ENCODE results near the gene EEF1AKMT3. TPM values are rescaled to one million over a fixed set of nuclear protein-coding genes. Genes with fewer than 3 reads are reported as not detected.

Gene EEF1AKMT3
- total and polyA plus RNA-seq, 2 experiments from 2014 or later = 1.3 to 5.3 TPM

- H3K9me2 ChIP-seq (ENCODE audit: insufficient read depth) = no peaks in the 10 kb centered on the region
- H3K27ac ChIP-seq (ENCODE audit: low read depth) = no peak overlapping the region
- no peaks in the 10 kb centered on the region for H3F3A ChIP-seq (replicated peaks; ENCODE audit: low read depth)
- Mint-ChIP-seq H3K27me3 (ENCODE audit: insufficient read depth, low read depth, poor library complexity) (peaks cover 97% of the 10 kb centered on the region), H3K9me3 (no peaks in the 10 kb centered on the region; the same call in 2 of the 3 replicates), H3K36me3 (ENCODE audit: low read depth) (no peaks in the 10 kb centered on the region; the same call in 2 of the 3 replicates), H3K4me1 (peaks cover 19% of the 10 kb centered on the region), H3K27ac (no peak overlapping the region), H3K4me3 (no peak overlapping the region)
- TF ChIP-seq ETS1 (IDR thresholded peaks at IDR 0.05) = no peak
- TF ChIP-seq POLR2AphosphoS5 (IDR thresholded peaks at IDR 0.05; ENCODE audit: low read depth) = no peak
- TF ChIP-seq STAT1 (IDR thresholded peaks at IDR 0.05; ENCODE audit: unreplicated experiment) = no peak
- no peak for TF ChIP-seq EZH2phosphoT487 (IDR thresholded peaks at IDR 0.05; ENCODE audit: unreplicated experiment)
- TF ChIP-seq CREB1 (CRISPR knock-in tag; IDR thresholded peaks at IDR 0.05; ENCODE audit: low read depth) = no peak
- no peak overlapping the region for H2AFZ ChIP-seq
- DNase-seq (ENCODE audit: low spot score) (no peak), ATAC-seq (no peak)
- peaks cover 2% of the 10 kb centered on the region; the same call in 1 of the 2 replicates for H3K4me1 ChIP-seq (ENCODE audit: insufficient read depth)
- H4K20me1 ChIP-seq (replicated peaks; ENCODE audit: insufficient read depth) = no peaks in the 10 kb centered on the region; the same call in 1 of the 2 replicates
- no peaks in the 10 kb centered on the region for H3K36me3 ChIP-seq (ENCODE audit: insufficient read depth)
- H3K27me3 ChIP-seq (ENCODE audit: insufficient read depth) = peaks cover 99% of the 10 kb centered on the region
- H3K79me2 ChIP-seq (replicated peaks; ENCODE audit: insufficient read depth) = no peaks in the 10 kb centered on the region
- H3K4me3 ChIP-seq = no peak overlapping the region
- no peak overlapping the region for H3K4me2 ChIP-seq
Measured at GRCh38 chr12:57730336-57731067, 41.9 kb upstream of the EEF1AKMT3 start.

- TF ChIP-seq EZH2phosphoT487 (IDR thresholded peaks at IDR 0.05; ENCODE audit: unreplicated experiment) (no peak), ZNF331 (CRISPR knock-in tag; IDR thresholded peaks at IDR 0.05; ENCODE audit: low read depth) (no peak), JUNB (IDR thresholded peaks at IDR 0.05; ENCODE audit: unreplicated experiment) (no peak), EZH2 (IDR thresholded peaks at IDR 0.05; ENCODE audit: low read depth, unreplicated experiment) (no peak), ZNF114 (CRISPR knock-in tag; IDR thresholded peaks at IDR 0.05) (no peak), CTCF (conservative IDR thresholded peaks at IDR 0.05; ENCODE audit: low read depth in 2 of 2) (no peak), STAT1 (IDR thresholded peaks at IDR 0.05; ENCODE audit: unreplicated experiment) (no peak)
- Histone ChIP-seq H3K27ac (ENCODE audit: low read depth) (no peak overlapping the region), H3K4me1 (ENCODE audit: insufficient read depth) (peaks cover 9% of the 10 kb centered on the region), H4K20me1 (replicated peaks; ENCODE audit: insufficient read depth) (no peaks in the 10 kb centered on the region; the same call in 1 of the 2 replicates), H3K27me3 (ENCODE audit: insufficient read depth) (peaks cover 100% of the 10 kb centered on the region), H3K4me3 (no peak overlapping the region), H3K9me2 (ENCODE audit: insufficient read depth) (no peaks in the 10 kb centered on the region), H3K79me2 (replicated peaks; ENCODE audit: insufficient read depth) (no peaks in the 10 kb centered on the region), H3F3A (replicated peaks; ENCODE audit: low read depth) (peaks cover 6% of the 10 kb centered on the region), H3K4me2 (no peak overlapping the region), H3K36me3 (ENCODE audit: insufficient read depth) (no peaks in the 10 kb centered on the region), H2AFZ (no peak overlapping the region)
- no peak for DNase-seq (ENCODE audit: low spot score)
- H3K27me3 Mint-ChIP-seq (ENCODE audit: insufficient read depth, low read depth, poor library complexity) = peaks cover 99% of the 10 kb centered on the region
- no peak overlapping the region for H3K4me3 Mint-ChIP-seq
- peaks cover 22% of the 10 kb centered on the region for H3K4me1 Mint-ChIP-seq
- no peaks in the 10 kb centered on the region; the same call in 2 of the 3 replicates for H3K36me3 Mint-ChIP-seq (ENCODE audit: low read depth)
- ATAC-seq = no peak
- H3K27ac Mint-ChIP-seq = no peak overlapping the region
- H3K9me3 Mint-ChIP-seq = peaks cover 2% of the 10 kb centered on the region; the same call in 2 of the 3 replicates
Measured at GRCh38 chr12:57731411-57732080, 40.9 kb upstream of the EEF1AKMT3 start.
